Fibroblast of upper back skin (primary cell): ENCODE measurements around the gene CARS2.
"Not testable (repeated sequence)": the region's sequence is repeated elsewhere in the genome, so short reads cannot be mapped to it uniquely, and the experiment has no call there.

Source experiments
- DNase-seq: peaks from one replicate; pipeline ENCODE4 v3.0.0-alpha.2; 2013

Gene CARS2

DNA sequence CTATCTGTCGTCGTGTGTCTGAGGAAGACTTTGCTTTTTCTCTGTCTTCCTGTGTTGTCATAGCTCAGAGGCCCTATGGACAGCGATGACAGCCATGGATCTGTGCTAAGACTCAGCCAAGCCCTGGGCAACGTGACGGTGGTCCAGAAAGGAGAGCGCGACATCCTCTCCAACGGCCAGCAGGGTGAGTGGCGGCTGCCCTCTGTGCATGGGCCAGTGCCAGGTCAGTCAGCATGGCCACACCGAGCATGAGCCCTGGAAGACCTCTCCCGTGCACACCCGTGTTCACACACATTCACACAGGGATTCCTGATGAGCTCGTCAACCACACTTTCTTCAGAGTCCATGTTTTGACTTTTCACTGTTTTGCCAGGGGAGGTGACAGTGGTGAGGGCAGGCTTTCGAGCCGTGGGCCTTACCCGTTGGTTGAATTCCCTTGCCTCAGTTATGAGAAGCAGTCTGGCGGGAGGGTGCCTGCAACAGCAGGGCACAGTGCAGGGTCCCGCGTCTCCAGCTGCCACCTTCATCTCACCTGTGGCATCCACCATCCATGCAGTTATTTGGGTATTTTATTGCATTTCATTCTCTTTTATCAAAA lies 70.4 kb downstream of the CARS2 start:
- DNase-seq, result no peak

DNA sequence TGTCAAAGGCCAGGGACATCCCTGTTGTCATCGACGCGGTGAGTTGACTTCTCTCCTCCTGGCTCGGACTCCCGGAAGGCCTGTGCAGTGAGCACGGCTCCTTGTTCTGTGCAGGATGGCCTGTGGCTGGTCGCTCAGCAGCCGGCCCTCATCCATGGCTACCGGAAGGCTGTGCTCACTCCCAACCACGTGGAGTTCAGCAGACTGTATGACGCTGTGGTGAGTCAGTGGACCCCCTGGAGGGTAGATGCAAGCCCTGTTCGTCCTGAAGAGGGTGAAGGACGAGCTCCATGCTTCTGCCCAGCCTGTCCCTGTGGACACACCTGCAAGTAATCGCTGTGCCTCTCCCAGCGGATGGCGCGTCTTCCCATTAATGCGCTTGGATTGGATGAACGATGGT lies 71.4 kb downstream of the CARS2 start:
- DNase-seq, result peak; percentile 73

DNA sequence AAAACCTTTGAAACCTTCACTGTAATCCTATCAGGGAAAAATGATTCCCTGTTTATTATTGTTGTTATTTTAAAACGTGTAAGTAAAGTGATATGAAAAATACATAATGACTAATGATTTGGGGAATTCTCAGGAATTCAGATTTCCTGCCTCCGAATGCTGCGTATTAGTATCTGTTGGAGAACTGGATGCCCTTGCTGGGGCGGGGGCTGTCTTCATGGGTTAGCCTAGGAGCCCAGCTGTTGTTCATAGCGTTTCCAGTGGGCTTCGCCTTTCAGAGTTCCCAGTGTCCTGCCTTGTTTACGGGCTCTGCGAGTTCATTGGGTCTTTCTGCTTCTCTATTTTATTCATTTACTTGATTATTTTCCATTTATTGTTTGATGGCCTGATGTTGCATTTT lies 72.1 kb downstream of the CARS2 start:
- no peak for DNase-seq

DNA sequence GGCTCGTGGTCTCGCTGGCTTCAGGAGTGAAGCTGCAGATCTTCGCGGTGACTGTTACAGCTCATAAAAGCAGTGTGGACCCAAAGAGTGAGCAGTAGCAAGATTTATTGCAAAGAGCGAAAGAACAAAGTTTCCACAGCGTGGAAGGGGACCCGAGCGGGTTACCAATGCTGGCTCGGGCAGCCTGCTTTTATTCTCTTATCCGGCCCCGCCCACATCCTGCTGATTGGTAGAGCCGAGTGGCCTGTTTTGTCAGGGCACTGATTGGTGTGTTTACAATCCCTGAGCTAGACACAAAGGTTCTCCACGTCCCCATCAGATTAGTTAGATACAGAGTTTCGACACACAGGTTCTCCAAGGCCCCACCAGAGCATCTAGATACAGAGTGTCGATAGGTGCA lies 73.7 kb downstream of the CARS2 start:
- not testable (repeated sequence) for DNase-seq

DNA sequence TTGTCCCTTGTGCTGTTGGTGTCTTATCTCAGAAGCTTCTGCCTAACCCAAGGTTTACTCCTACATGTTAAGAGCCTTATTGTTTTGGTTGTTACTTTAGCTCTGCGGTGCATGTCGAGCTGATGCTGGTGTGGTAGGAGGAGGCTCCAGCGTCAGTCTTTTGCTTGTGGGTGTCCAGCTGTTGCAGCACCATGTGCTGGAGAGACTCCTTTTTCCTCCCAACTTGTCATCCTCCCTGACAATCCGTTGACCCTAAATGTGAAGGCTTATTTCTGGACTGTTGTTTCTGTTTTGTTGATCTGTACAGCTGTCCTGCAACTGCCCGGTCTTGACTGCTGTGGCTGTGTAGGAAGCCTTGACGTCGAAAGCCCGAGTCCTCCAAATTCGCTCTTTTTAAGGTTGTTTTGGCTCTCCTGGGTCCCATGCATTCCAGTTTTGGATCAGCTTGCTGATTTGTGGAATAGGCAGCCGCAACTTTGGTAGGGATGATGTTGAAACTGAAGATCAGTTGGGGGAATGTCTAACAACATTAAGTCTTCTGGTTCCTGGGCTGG lies 75.3 kb downstream of the CARS2 start:
- DNase-seq, result no peak

DNA sequence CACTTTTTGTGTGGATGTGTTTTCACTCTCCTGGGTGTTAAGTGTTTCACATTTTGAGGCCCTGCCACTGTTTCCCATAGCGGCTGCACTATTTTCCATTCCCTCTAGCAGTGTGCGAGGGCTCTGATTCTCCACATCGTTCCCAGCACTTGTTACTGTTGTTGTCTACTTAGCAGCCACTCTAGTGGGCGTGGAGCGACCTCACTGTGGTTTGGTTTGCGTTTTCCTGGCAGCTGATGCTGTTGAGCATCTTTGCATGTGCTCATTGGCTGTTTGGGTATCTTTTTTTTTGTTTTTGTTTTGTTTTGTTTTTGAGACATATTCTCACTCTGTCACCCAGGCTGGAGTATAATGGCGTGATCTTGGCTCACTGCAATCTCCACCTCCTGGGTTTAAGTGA lies 76.2 kb downstream of the CARS2 start:
- no peak for DNase-seq

DNA sequence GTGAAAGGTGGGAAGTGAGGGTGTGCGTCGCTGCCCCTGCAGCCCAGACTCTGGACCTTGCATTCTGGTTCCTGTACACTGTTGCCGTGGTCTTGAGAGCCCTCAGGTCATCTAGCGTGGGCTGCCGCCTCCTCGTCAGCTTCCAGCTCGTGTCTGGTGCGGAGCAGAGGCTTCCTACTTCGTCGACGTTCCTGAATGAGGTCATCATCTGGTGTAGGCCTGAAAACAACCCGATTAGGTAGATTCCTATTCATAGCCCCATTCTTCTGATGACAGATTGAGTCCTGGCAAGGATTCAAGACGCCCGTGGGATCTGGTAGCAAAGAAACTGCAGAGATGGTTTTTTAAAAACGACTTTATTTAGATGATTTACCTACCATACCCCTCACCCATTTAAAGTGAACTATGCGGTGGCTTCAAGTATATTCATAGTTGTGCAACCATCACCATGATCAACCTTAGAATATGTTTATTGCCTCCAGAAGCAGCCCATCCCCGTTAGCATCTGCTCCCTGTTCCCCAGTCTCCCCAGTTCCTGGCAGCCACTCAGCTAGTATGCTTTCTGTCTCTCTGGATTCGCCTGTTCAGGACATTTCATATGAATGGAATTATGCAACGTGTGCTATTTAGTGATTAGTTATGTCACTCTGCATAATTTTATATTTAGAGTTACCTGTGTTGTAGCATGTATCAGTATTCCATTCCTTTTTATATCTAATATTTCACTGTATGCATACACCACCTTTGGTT lies 76.8 kb downstream of the CARS2 start:
- no peak for DNase-seq

DNA sequence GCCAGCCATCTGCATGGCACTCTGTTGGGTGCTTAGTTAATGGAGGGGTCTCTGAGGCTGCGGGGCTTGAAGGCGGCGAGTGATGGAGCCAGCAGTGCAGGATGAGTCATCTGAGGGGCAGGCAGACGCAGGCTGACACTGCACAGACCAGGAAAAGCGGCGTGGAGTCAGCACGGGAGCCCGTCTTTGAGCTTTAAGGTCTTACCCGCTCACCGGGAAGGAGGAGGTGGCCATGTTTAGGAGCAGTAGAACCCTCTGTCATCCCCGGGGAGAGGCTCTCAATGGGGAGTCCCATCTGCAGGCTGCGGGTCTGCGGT lies 77.5 kb downstream of the CARS2 start:
- peak; percentile 11 for DNase-seq

DNA sequence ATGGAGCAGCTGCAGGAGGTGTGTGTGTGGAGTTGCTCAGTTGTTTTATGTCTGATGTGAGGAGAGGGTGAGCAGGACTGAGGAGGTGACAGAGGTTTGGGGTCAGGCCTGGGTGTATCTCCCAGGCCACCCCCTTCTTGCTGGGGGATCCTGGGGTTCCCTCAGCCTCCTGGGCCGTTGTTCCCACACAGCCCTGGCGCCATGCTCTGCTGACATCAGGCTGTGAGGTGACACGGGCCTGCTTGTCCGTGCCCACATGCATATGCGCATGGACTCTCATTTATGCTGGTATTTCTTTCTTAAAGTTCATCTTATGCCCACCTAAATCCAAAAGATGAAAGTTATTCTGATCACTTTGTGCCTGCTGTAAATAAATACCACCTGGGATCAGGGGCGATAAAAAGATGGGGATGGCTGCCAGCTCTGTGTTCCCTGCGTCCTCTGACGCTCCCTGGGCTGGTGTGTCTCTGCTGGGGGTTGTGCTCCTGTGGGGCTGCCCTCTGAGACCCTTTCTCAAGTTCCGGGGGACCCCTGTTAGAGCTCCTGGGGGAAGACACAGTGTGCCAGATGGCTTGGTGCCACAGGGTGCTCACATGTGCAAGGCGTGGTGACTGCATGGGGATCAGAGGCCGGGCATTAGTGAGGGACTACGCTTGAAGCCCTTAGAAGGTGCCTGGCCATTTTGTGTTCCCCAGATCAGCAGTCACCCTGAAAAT lies 78.0 kb downstream of the CARS2 start:
- DNase-seq, result no peak

DNA sequence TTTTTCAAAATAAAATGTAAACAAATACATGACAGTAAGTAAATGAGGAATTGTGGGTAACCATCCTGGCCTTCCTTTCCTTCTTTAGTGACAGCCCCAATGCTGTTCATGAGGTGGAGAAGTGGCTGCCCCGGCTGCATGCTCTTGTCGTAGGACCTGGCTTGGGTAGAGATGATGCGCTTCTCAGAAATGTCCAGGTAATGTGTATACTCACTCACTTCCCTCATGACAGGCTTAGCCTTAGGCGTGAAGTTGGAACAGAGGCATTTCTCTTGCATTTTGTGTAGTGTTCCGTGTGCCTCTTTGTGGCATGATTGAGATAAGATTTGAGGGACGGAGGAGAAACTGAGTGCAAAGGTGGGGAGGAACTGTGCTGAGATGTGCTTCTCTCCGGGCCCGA lies 78.6 kb downstream of the CARS2 start:
- no peak for DNase-seq

DNA sequence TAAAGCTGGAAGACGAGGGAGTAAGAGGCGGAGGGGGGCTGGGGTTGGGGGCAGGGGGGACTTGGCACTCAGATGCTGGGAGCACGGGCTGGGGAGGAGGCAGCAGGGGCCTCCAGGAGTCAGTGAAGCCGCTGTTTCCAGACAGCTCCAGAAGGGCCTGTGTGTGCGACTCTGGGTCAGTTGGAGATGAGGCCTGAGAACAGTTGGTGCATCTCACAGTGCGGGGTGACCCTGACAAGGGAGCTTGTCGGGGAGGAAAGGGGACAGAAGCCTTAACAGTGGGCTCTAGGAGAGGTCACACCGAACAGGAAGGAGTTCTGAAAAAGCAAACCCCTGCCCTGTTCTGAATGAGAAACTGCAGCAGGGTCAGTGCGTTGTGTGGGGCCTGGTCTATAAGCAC lies 79.4 kb downstream of the CARS2 start:
- DNase-seq, result no peak

DNA sequence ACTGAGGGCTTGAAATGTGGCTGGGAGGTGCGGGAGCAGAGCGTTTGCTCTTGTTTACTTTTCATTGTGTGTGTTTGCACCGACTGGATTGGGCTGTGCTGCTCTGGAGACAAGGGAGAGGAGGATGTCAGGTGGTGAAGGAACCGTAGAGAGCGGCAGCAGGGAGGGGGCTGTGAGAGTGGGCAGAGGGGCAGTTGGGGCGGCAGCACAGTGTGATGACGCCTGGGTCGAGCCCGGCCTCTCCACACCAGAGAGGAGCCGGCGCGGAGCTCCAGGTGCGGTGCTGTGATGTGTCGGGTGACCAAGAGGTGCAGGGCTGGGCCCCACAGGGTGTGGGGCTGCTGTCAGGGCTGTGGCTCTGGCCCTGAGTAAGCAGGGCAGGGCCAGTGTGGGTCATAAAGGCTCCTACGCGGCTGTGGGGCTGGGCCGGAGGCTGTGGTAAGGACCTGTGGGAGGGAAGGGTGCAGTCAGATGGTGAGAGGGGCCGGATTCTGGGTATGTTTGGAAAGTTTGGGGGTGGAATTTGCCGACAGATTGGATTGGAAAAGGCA lies 80.1 kb downstream of the CARS2 start:
- DNase-seq, result no peak

DNA sequence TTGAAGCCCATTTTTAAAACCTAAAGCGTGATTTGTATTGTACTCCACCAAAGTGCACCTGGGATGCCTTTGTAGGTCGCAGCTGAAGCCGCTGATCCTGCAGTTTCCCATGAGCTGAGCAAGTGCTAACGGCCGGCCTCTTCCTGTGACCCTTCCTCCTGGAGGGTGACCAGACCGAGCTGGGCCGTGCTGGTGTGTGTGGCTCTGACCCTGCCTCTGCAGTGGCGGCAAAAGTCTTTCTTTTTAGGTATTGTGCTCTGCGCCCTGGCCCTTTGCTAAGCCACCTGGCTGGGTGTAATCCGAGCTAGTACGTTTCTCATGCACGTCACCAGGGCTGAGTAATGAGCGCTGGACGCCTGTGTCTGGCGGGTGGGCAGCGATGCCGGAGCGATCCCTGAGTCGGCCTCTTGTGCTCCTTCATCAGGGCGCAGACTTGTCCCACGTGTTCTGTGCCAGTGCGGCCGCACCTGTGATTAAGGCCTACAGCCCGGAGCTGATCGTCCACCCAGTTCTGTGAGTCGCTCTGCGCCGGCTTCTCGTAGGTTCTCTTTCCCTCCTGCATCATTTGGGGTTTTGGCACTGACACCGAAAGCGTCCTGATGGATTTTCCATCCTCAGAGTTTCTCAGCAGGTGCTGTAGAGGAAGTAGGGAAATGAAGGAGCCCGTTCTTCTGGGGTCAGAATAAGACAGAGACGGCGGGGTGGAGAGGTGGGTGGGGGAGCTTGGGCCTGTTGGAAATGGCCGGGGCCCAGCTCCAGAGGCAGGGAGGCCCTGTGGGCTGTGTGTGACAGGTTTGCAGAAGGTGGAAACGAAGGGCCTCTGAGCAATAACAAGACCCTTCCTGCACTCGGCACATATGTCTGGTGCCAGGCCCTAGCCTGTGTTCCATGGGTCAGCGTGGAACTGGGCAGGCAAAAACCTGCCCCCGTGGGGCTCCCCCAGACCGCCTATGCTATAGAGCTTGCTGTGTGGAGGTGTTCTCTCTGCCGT lies 80.9 kb downstream of the CARS2 start:
- no peak for DNase-seq

DNA sequence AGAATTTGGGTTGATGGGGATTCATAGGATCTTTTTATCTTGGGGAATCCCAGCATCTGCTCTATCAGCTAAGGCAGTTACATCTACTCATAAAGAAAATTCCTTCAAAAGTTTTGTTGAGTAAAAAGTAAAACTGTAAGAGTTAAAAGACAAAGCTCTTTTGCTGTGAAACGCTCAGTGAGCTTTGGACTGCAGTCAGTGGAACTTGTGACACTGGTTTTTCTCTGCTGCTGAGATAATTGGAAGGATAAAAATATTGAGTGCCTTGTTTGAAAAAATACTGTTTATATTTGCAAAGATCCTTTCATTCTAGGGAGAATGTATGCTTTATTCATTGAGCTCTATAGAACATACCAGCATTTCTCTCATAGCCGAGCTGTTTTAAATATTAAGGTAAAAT lies 85.3 kb downstream of the CARS2 start:
- no peak for DNase-seq

DNA sequence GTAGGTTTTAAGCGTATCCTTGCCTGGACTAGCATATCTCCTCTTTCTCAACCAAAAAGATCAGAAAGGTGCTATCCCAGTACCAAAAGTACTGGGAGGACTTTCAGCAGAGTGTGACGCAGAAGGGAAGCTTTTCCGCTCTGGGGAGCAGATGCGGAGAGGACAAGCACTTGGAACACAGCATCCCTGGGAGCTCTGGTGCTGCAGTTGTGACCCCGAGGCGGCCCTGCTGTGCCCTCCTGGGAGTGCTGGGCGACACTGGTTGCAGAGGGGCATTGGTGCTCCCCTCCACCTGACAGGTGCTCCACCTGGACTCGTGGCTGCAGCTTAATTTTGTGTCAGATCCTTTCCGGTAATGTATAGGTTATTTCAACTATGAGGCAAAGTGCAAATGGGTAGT lies 87.1 kb downstream of the CARS2 start:
- DNase-seq, result no peak

DNA sequence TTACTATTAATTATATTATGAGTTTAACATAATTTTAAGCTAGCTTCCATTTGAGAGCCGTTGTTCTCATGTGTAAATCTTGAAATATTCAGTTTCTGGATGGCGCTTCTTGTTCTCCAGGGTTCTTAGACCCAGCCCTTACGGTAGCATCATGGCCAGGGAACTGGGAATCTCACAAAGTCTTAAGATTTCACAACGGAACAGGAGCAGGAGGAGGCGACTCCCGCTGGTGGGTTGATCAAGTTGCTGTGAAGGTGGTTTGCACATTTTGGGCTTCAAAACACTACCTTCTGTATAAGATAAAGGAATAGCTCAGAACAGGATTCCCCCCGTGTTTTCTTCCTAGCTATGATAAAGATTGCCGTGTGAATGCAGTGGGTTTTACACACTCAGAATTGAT lies 87.7 kb downstream of the CARS2 start:
- no peak for DNase-seq

DNA sequence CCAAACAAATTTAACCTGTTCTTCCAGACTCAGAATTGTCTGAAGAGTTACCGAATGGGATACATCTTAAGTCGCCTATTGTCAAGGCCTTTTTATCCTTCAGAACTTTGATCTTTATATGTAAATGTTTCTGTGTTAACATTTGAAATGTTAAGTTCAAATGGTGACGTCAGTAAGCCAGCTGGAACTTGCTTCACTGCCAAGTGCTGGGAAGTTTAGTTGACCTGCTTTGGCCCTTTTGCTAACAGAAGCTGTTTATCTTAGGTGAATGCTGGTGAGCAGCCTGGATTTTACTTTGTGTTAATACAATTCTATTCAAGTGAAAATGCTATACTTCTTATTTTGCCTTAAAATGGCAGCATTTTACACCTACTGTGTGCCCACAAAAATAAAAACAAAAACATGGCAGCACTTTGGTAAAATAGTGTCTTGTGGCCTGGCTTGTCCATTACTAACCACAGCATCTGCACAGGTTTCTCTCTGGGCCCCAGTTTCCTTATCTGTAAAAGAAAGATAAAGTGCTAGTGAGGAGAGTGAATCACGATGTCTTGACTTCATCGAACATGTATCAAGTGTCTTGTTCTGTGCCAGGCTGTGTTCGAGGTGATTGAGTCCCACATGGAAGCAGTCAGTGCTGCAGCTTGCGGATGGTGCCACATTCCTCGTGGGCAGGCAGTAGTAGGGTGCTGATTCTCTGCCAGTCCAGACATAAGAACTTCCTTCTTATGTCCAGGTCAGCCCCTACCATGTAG lies 88.4 kb downstream of the CARS2 start:
- peak; percentile 49 for DNase-seq

DNA sequence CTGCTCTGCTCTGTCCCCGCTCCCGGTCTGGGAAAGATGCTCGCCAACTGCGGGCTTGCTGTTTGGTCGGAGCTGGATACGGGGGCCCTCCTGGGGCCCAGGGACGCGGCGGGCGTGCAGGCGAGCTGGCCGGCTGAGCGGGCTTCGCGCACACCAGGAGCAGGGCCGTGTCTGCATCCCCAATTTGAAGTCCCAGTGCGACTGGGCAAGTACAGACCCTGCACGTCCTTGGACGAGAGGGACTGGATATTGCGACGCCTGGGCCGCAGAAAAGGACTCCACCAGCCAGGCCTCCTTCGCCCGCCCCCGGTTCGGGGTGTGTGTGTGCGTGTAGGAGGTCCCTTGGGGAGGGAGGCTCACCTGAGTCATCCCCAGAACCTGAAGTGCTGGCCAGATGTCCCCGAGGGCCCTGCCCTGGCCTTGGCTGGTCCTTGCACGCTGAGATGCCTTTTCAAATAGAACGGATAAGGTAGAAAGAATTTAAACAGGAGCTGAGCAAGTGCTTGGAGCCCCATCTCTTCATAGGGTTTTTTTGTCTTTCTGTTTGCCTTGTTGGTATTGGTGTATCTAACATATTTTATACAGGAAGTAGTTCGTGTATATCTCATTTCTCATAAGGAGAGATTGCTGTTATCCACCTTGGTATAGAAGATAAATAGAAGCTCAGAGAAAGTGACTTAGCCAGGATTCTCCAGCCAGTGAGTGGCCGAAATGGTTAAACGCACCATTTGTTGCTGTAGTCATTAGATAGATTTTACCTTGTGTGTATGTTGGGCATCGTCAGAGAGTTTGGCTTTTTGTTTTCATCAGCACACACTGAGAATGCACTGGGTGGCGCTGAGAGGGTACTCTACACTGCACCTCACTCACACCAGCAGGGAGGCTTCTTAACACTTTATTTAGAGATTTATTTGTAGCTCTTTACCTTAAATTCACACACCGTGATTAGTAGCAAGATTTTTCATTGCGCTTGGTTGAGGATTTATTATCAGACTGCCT lies 89.5 kb downstream of the CARS2 start:
- DNase-seq, result peak; percentile 45

DNA sequence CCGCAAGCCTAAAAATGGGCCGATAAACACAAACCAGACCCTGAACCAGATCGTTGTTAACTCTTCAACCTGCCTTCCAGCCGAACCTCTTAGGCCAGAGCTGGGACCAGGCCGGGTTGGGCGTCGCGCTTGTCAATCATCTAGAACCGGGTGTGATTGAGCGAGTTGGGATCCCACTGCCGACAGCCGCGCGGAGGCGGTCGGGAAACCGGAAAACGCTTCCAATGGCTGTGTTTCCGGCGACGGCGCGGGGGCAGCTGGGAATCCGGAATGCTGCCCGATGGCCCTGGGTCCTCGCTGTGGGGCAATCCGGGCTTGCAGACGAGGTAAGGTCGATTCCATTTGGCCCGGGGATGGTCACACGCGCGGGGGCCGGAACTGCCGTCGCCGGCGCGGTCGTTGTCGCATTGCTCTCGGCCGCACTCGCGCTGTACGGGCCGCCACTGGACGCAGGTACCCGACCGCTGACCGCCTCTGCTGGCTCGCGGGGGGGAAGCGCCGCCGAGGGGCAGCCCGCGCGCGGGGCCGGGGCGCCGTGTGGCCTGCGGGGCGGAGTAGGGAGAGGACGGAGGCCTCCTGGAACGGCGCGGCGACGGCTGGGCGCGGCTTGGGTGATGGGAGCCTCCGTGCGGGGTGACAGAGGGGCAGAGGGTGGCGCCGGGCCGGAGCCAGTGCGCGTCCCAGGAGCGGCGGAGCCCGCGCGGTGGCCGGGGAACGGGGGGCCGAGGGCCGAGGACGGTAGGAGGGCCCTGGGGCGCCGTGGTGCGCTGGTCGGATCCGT lies 90.4 kb downstream of the CARS2 start, which contains the start of gene NAXD:
Gene NAXD, plus strand, starts transcription at position 224 of the 781 bp plus-strand sequence. Its CDS starts 57 bp downstream, at position 281.
- peak; percentile 95 for DNase-seq

DNA sequence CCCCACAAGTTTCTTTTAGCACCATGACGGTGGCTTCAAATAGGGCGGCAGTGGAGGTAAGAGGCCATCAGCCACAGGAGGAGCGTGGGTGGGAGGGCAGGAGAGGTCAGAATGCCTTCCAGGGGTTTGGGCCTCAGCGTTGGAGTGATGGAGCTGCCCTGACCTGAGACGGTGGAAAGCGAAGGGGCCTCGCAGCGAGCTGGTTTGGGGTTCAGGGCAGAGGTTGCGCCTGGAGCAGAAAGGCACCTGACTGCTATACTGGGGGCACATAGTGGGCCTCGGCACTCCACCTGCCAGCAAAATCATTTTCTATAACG lies 91.0 kb downstream of the CARS2 start:
- DNase-seq, result no peak
